OCI-LY7 (cell line): ENCODE measurements around the gene AP1G2. TPM values are rescaled to one million over a fixed set of nuclear protein-coding genes. Genes with fewer than 3 reads are reported as not detected.
A peak's percentile ranks its signal among the peaks of the same experiment; 100 is the strongest.

Experiments used
- BruUV-seq: library from RNA; stranded (reverse); fragments of 400-500 nt; replicated peaks from 2 replicates; lab custom pipeline; 2021; lab: Mats Ljungman, UMichigan
- CTCF ChIA-PET: fragments of 300-600 bp; sonication (Branson Sonifier 250); formaldehyde crosslinking; loops from one replicate; lab custom pipeline; 2022; ENCODE audit warnings: antibody characterized with exemption; ENCODE audit not compliant: unreplicated experiment; lab: Charles Lee
- POLR2A ChIA-PET: fragments of 300-600 bp; sonication (Branson Sonifier 250); formaldehyde crosslinking; loops from one replicate; lab custom pipeline; 2022; ENCODE audit warnings: antibody characterized with exemption; lab: Charles Lee
- DNase-seq: peaks from one replicate; pipeline ENCODE4 v3.0.0-alpha.2; 2015; ENCODE audit warnings: low spot score
- H2AFZ ChIP-seq: fragments of 200-600 bp; sonication (generic), shearing (Covaris generic); 2 replicates; pipeline ENCODE4 v1.6.1; 2014; ENCODE audit warnings: mild to moderate bottlenecking, antibody characterized with exemption, low read length, moderate library complexity
- H3K27ac ChIP-seq: fragments of 200-600 bp; sonication (generic); 2 replicates; pipeline ENCODE4 v1.5.1; 2014; ENCODE audit warnings: mixed run types, low read depth, mild to moderate bottlenecking, moderate library complexity, low read length, inconsistent platforms; ENCODE audit not compliant: poor library complexity, severe bottlenecking
- H3K36me3 ChIP-seq: fragments of 200-600 bp; sonication (generic); 2 replicates; pipeline ENCODE4 v1.6.1; 2014; ENCODE audit warnings: mild to moderate bottlenecking, antibody characterized with exemption, low read length, moderate library complexity, mixed read lengths; ENCODE audit not compliant: insufficient read depth
- H3K4me1 ChIP-seq: fragments of 200-600 bp; sonication (generic); 2 replicates; pipeline ENCODE4 v1.5.1; 2014; ENCODE audit warnings: mild to moderate bottlenecking, low read length; ENCODE audit not compliant: insufficient read depth, poor library complexity, severe bottlenecking
- H3K4me2 ChIP-seq: fragments of 200-600 bp; sonication (generic); 2 replicates; pipeline ENCODE4 v1.6.1; 2014; ENCODE audit warnings: mild to moderate bottlenecking, low read length
- H3K4me3 ChIP-seq: fragments of 200-600 bp; sonication (generic); 2 replicates; pipeline ENCODE4 v1.5.1; 2014; ENCODE audit warnings: mild to moderate bottlenecking, low read depth, low read length; ENCODE audit not compliant: poor library complexity, severe bottlenecking
- H3K79me2 ChIP-seq: fragments of 200-600 bp; sonication (generic); 2 replicates; pipeline ENCODE4 v1.6.1; 2016; ENCODE audit warnings: low read depth, mild to moderate bottlenecking, low read length, moderate library complexity, mixed read lengths; ENCODE audit not compliant: insufficient read depth
- H3K9me2 ChIP-seq: fragments of 200-600 bp; sonication (generic); 2 replicates; pipeline ENCODE4 v1.6.1; 2016; ENCODE audit warnings: mild to moderate bottlenecking, low read length, mixed read lengths; ENCODE audit not compliant: insufficient read depth
- H3K9me3 ChIP-seq: fragments of 200-600 bp; sonication (generic); 2 replicates; pipeline ENCODE4 v1.6.1; 2014; ENCODE audit warnings: mild to moderate bottlenecking, mixed run types, low read length, mixed read lengths
- H4K20me1 ChIP-seq: fragments of 200-600 bp; sonication (generic); 2 replicates; pipeline ENCODE4 v1.6.1; 2014; ENCODE audit warnings: mild to moderate bottlenecking, antibody characterized with exemption, low read length, moderate library complexity, mixed read lengths; ENCODE audit not compliant: insufficient read depth
- EZH2phosphoT487 ChIP-seq: fragments of 200-600 bp; sonication (generic); IDR thresholded peaks from 2 replicates; pipeline ENCODE4 v1.6.1; 2018; ENCODE audit warnings: low read depth, borderline replicate concordance, mild to moderate bottlenecking, mixed run types, antibody characterized with exemption, low read length, moderate library complexity, mixed read lengths
- intact Hi-C: fragments of 100-400 bp; cut with micrococcal nuclease; formaldehyde crosslinking; loops from one replicate; pipeline ENCODE4 v1.10.0; 2022; ENCODE audit not compliant: unreplicated experiment
- total RNA-seq, 2 experiments: library from RNA; depleted of rRNA in 1 of 2; stranded (reverse); fragments of >200 nt in 1 of 2; shearing (Covaris generic) in 1 of 2; gene quantifications; 2 replicates each; pipeline ENCODE4 v1.2.3, GENCODE V29; 2014 to 2022
- TF ChIP-seq, protein P1 (sequence below): fragments of 200-600 bp; sonication (generic); conservative IDR thresholded peaks from 2 replicates; pipeline ENCODE4 v1.5.1; 2014; ENCODE audit warnings: mild to moderate bottlenecking, antibody characterized with exemption, low read length, moderate library complexity, mixed read lengths

AP1G2 gene
- total RNA-seq, 2 experiments from 2014 or later, result 129 to 209 TPM

DNA sequence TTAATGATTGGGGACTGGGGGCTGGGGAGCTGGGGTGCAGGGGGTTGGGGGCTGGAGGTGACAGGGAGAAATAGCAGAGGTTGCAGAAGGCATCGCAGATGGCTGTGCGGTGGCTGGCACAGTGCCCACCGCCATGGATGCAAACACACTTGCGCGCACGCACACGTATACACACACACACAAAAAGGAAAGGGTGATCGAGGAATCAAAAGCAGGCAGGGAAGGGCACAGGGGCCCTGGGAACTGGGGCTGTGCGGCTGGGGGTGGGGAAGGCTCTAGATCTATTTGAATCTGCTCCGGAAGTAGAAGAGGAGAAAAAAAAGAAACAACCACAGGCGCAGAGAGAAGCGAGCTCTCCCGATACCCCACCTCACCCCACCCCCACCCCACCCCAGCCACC lies 55.4 kb downstream of the AP1G2 start:
- DNase-seq, result peak; percentile 4
- ChIA-PET CTCF (interaction anchor here (0.6 kb wide), 1 partner anchor 30 kb away, joined by 3 read pairs; no protein-coding TSS in a partner anchor), POLR2A (interaction anchor here (0.6 kb wide), 1 partner anchor 119 kb away, joined by 3 read pairs; no protein-coding TSS in a partner anchor)
- no peaks in the 10 kb centered on the region for H3K9me3 ChIP-seq
- no peak overlapping the region for H3K4me3 ChIP-seq
- BruUV-seq, result no TSS peak
- no peaks in the 10 kb centered on the region for H3K36me3 ChIP-seq
- H3K27ac ChIP-seq, result no peak overlapping the region
- H3K4me1 ChIP-seq, result peaks cover 4% of the 10 kb centered on the region
- no peaks in the 10 kb centered on the region for H3K79me2 ChIP-seq
- H3K4me2 ChIP-seq, result peak overlapping the region; percentile 20; the same call in 1 of the 2 replicates
- intact Hi-C loops, result no loop called here
- TF ChIP-seq, protein P1, sequence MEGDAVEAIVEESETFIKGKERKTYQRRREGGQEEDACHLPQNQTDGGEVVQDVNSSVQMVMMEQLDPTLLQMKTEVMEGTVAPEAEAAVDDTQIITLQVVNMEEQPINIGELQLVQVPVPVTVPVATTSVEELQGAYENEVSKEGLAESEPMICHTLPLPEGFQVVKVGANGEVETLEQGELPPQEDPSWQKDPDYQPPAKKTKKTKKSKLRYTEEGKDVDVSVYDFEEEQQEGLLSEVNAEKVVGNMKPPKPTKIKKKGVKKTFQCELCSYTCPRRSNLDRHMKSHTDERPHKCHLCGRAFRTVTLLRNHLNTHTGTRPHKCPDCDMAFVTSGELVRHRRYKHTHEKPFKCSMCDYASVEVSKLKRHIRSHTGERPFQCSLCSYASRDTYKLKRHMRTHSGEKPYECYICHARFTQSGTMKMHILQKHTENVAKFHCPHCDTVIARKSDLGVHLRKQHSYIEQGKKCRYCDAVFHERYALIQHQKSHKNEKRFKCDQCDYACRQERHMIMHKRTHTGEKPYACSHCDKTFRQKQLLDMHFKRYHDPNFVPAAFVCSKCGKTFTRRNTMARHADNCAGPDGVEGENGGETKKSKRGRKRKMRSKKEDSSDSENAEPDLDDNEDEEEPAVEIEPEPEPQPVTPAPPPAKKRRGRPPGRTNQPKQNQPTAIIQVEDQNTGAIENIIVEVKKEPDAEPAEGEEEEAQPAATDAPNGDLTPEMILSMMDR, result no peak
- TF ChIP-seq EZH2phosphoT487, result no peak
- no peak overlapping the region for H2AFZ ChIP-seq
- no peaks in the 10 kb centered on the region for H3K9me2 ChIP-seq
- H4K20me1 ChIP-seq, result no peaks in the 10 kb centered on the region

Other genes with a start within 250 kb of the AP1G2 start
- gene PABPN1, start 246.3 kb downstream of the AP1G2 start, total RNA-seq (2014; rRNA removed; shearing (Covaris generic)), result 120 and 167 TPM in 2 replicates
- gene PABPN1, start 246.3 kb downstream of the AP1G2 start, total RNA-seq (2022), result 314 and 319 TPM in 2 replicates
- gene SLC22A17, start 214.9 kb downstream of the AP1G2 start, total RNA-seq (2014; rRNA removed; shearing (Covaris generic)), result not detected in 2 replicates
- gene SLC22A17, start 214.9 kb downstream of the AP1G2 start, total RNA-seq (2022), result not detected in 2 replicates
- gene EFS, start 202.6 kb downstream of the AP1G2 start, total RNA-seq (2014; rRNA removed; shearing (Covaris generic)), result not detected in 2 replicates
- gene EFS, start 202.6 kb downstream of the AP1G2 start, total RNA-seq (2022), result not detected in 2 replicates
- not detected in 2 replicates for gene IL25, start 195.0 kb downstream of the AP1G2 start, total RNA-seq (2014; rRNA removed; shearing (Covaris generic))
- not detected in 2 replicates for gene IL25, start 195.0 kb downstream of the AP1G2 start, total RNA-seq (2022)
- not detected in 2 replicates for gene CMTM5, start 190.7 kb downstream of the AP1G2 start, total RNA-seq (2014; rRNA removed; shearing (Covaris generic))
- not detected in 2 replicates for gene CMTM5, start 190.7 kb downstream of the AP1G2 start, total RNA-seq (2022)
- gene MYH6, start 159.5 kb downstream of the AP1G2 start, total RNA-seq (2014; rRNA removed; shearing (Covaris generic)), result not detected in 2 replicates
- not detected in 2 replicates for gene MYH6, start 159.5 kb downstream of the AP1G2 start, total RNA-seq (2022)
- not detected in 2 replicates for gene MYH7, start 132.1 kb downstream of the AP1G2 start, total RNA-seq (2014; rRNA removed; shearing (Covaris generic))
- gene MYH7, start 132.1 kb downstream of the AP1G2 start, total RNA-seq (2022), result not detected in 2 replicates
- 53.6 and 87.1 TPM in 2 replicates for gene NGDN, start 98.1 kb downstream of the AP1G2 start, total RNA-seq (2014; rRNA removed; shearing (Covaris generic))
- 48.7 and 57.5 TPM in 2 replicates for gene NGDN, start 98.1 kb downstream of the AP1G2 start, total RNA-seq (2022)
- 0.60 and 0.62 TPM in 2 replicates for gene ZFHX2, start 16.0 kb downstream of the AP1G2 start, total RNA-seq (2014; rRNA removed; shearing (Covaris generic))
- gene ZFHX2, start 16.0 kb downstream of the AP1G2 start, total RNA-seq (2022), result 1.2 and 1.8 TPM in 2 replicates
- gene THTPA, start 11.5 kb downstream of the AP1G2 start, total RNA-seq (2014; rRNA removed; shearing (Covaris generic)), result 20.9 and 28.6 TPM in 2 replicates
- 15.4 and 16.9 TPM in 2 replicates for gene THTPA, start 11.5 kb downstream of the AP1G2 start, total RNA-seq (2022)
- gene JPH4, start 11.0 kb upstream of the AP1G2 start, total RNA-seq (2014; rRNA removed; shearing (Covaris generic)), result not detected in 2 replicates
- not detected in 2 replicates for gene JPH4, start 11.0 kb upstream of the AP1G2 start, total RNA-seq (2022)
- gene DHRS2, start 68.6 kb upstream of the AP1G2 start, total RNA-seq (2014; rRNA removed; shearing (Covaris generic)), result not detected in 2 replicates
- gene DHRS2, start 68.6 kb upstream of the AP1G2 start, total RNA-seq (2022), result not detected in 2 replicates